H1 (cell line): ENCODE results near the gene SLC1A7.

Experiments
- CBX8 ChIP-seq: fragments of 300-800, 300-1000 bp; sonication (generic); IDR thresholded peaks from 2 replicates; pipeline ENCODE4 v1.7.1; 2016; ENCODE audit warnings: low read depth, low read length, borderline replicate concordance
- EGR1 ChIP-seq: IDR thresholded peaks from 2 replicates; pipeline ENCODE4 v1.6.1; 2011; ENCODE audit warnings: low read depth, low read length, borderline replicate concordance
- EZH2 ChIP-seq: fragments of 200-600 bp; sonication (generic); IDR thresholded peaks from 2 replicates; pipeline ENCODE4 v1.7.1; 2012; ENCODE audit warnings: low read depth, mild to moderate bottlenecking, moderate library complexity, low read length, inconsistent platforms; ENCODE audit not compliant: severe bottlenecking
- GABPA ChIP-seq: IDR thresholded peaks from 2 replicates; pipeline ENCODE4 v1.6.1; 2011; ENCODE audit warnings: mild to moderate bottlenecking, low read length, moderate library complexity, borderline replicate concordance; ENCODE audit not compliant: insufficient read depth
- GTF2F1 ChIP-seq: IDR thresholded peaks from 2 replicates; pipeline ENCODE4 v1.6.1; 2012; ENCODE audit warnings: low read depth, low read length, improper control_type of control experiment, borderline replicate concordance
- KDM5A ChIP-seq: fragments of 200-600 bp; IDR thresholded peaks from 2 replicates; pipeline ENCODE4 v1.7.1; 2012; ENCODE audit warnings: mild to moderate bottlenecking, low read length, inconsistent platforms, mixed read lengths
- POLR2A ChIP-seq, 2 experiments: IDR thresholded peaks; 1 replicate in 1 of 2; 2 replicates in 1 of 2; pipeline ENCODE4 v1.6.1; 2011; ENCODE audit warnings: low read depth in 2 of 2, low read length in 2 of 2, mild to moderate bottlenecking in 2 of 2; ENCODE audit errors: control extremely low read depth in 1 of 2
- POLR2AphosphoS5 ChIP-seq: IDR thresholded peaks from 2 replicates; pipeline ENCODE4 v1.6.1; 2011; ENCODE audit warnings: low read depth, low read length
- RAD21 ChIP-seq, 2 experiments: IDR thresholded peaks in 1 of 2; conservative IDR thresholded peaks in 1 of 2; 2 replicates each; pipeline ENCODE4 v1.6.1; 2011; ENCODE audit warnings: low read depth in 2 of 2, low read length in 2 of 2, improper control_type of control experiment in 1 of 2, inconsistent platforms in 1 of 2, mild to moderate bottlenecking in 1 of 2, moderate library complexity in 1 of 2
- SIX5 ChIP-seq: IDR thresholded peaks from 2 replicates; pipeline ENCODE4 v1.6.1; 2011; ENCODE audit warnings: mild to moderate bottlenecking, low read depth, low read length
- SP4 ChIP-seq: IDR thresholded peaks from 2 replicates; pipeline ENCODE4 v1.6.1; 2012; ENCODE audit warnings: low read length, inconsistent platforms
- TAF1 ChIP-seq: IDR thresholded peaks from 2 replicates; pipeline ENCODE4 v1.6.1; 2011; ENCODE audit warnings: mild to moderate bottlenecking, low read depth, low read length
- TF ChIP-seq, protein P1 (sequence below), 3 experiments: IDR thresholded peaks; 1 replicate in 2 of 3; 2 replicates in 1 of 3; pipeline versions ENCODE4 v1.5.1 to v1.6.1; 2011; ENCODE audit warnings: low read length in 3 of 3, mild to moderate bottlenecking in 3 of 3, inconsistent platforms in 2 of 3, low read depth in 1 of 3, moderate library complexity in 1 of 3; ENCODE audit not compliant: insufficient read depth in 1 of 3; ENCODE audit errors: control extremely low read depth in 1 of 3

- TF ChIP-seq RAD21 (IDR thresholded peaks at IDR 0.05 in 1 of 2, conservative IDR thresholded peaks at IDR 0.05 in 1 of 2; ENCODE audit: low read depth in 2 of 2, low read length in 2 of 2) = no peak
- no peak for TF ChIP-seq EGR1
- TF ChIP-seq, protein P1, sequence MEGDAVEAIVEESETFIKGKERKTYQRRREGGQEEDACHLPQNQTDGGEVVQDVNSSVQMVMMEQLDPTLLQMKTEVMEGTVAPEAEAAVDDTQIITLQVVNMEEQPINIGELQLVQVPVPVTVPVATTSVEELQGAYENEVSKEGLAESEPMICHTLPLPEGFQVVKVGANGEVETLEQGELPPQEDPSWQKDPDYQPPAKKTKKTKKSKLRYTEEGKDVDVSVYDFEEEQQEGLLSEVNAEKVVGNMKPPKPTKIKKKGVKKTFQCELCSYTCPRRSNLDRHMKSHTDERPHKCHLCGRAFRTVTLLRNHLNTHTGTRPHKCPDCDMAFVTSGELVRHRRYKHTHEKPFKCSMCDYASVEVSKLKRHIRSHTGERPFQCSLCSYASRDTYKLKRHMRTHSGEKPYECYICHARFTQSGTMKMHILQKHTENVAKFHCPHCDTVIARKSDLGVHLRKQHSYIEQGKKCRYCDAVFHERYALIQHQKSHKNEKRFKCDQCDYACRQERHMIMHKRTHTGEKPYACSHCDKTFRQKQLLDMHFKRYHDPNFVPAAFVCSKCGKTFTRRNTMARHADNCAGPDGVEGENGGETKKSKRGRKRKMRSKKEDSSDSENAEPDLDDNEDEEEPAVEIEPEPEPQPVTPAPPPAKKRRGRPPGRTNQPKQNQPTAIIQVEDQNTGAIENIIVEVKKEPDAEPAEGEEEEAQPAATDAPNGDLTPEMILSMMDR (IDR thresholded peaks at IDR 0.05; ENCODE audit: control extremely low read depth in 1 of 3, insufficient read depth in 1 of 3, low read depth in 1 of 3, low read length in 3 of 3) = no peak
- TF ChIP-seq GABPA = no peak
- no peak for TF ChIP-seq TAF1
- no peak for TF ChIP-seq KDM5A
- TF ChIP-seq POLR2AphosphoS5 = no peak
- no peak for TF ChIP-seq EZH2
- TF ChIP-seq SP4 = no peak
- TF ChIP-seq POLR2A (IDR thresholded peaks at IDR 0.05; ENCODE audit: control extremely low read depth in 1 of 2, low read depth in 2 of 2, low read length in 2 of 2) = no peak
- TF ChIP-seq GTF2F1 = no peak
- no peak for TF ChIP-seq CBX8
- no peak for TF ChIP-seq SIX5
These were observed 67.9 kb downstream of the SLC1A7 start for GRCh38 chr1:53074313-53075154.
